ENCODE measurements around the gene ZNF555. TPM values are rescaled to one million over a fixed set of nuclear protein-coding genes. Genes with fewer than 3 reads are reported as not detected.
A peak's percentile ranks its signal among the peaks of the same experiment; 100 is the strongest.

The ZNF555 gene
- total and polyA plus RNA-seq, 9 of the 15 experiments (the other 6 are each of a cell fraction or from before 2014, with no cell fraction given) = 2.0 to 6.7 (median 5.4) TPM

GRCh38 chr19:2887391-2887914 is 46.2 kb downstream of the ZNF555 start (continued):
- TF ChIP-seq MGA (IDR thresholded peaks at IDR 0.05) (peak; percentile 95), NONO (IDR thresholded peaks at IDR 0.05; ENCODE audit: low read depth in 2 of 2, low read length in 1 of 2) (0 out of 4 replicates have a peak, but pooled peaks of 1 of the 2 experiments have one; percentile 10), CSDE1 (IDR thresholded peaks at IDR 0.05) (no peak), MBD1 (CRISPR knock-in tag; IDR thresholded peaks at IDR 0.05) (no peak), XRCC5 (IDR thresholded peaks at IDR 0.05; ENCODE audit: low read depth, low read length) (no peak), THAP7 (CRISPR knock-in tag; IDR thresholded peaks at IDR 0.05) (no peak), HMBOX1 (IDR thresholded peaks at IDR 0.05) (peak; percentile 79), C11orf30 (IDR thresholded peaks at IDR 0.05; ENCODE audit: low read depth) (peak; percentile 57), MEIS2 (IDR thresholded peaks at IDR 0.05; ENCODE audit: partially characterized antibody) (no peak), GTF2B (IDR thresholded peaks at IDR 0.05; ENCODE audit: extremely low read depth, insufficient read length) (no peak), MTA3 (IDR thresholded peaks at IDR 0.05; ENCODE audit: borderline replicate concordance) (no peak)

Data from K562 (cell line).